HG03354 (cell line): Measurements from ENCODE around the gene KCNJ16.

Experiments used
- ATAC-seq: cut with Tn5 transposase; IDR thresholded peaks from one replicate; pipeline ENCODE4 v1.9.1; 2021; ENCODE audit warnings: mild to moderate bottlenecking; ENCODE audit not compliant: unreplicated experiment, poor library complexity, severe bottlenecking

The KCNJ16 gene

GRCh38 chr17:70091696-70092095 is 16.7 kb downstream of the KCNJ16 start:
- ATAC-seq = no peak

- no peak for ATAC-seq
Measured at GRCh38 chr17:70093163-70093562, 18.1 kb downstream of the KCNJ16 start.

- no peak for ATAC-seq
Measured at GRCh38 chr17:70095455-70095854, 20.4 kb downstream of the KCNJ16 start.

GRCh38 chr17:70096861-70097260 is 21.8 kb downstream of the KCNJ16 start:
- ATAC-seq = no peak

- no peak for ATAC-seq
Measured at GRCh38 chr17:70098030-70098429, 23.0 kb downstream of the KCNJ16 start.

GRCh38 chr17:70099294-70099693 is 24.3 kb downstream of the KCNJ16 start:
- no peak for ATAC-seq

- ATAC-seq = no peak
Measured at GRCh38 chr17:70099884-70100283, 24.9 kb downstream of the KCNJ16 start.

- ATAC-seq = no peak
Measured at GRCh38 chr17:70100983-70101382, 26.0 kb downstream of the KCNJ16 start.

- no peak for ATAC-seq
Measured at GRCh38 chr17:70102531-70102930, 27.5 kb downstream of the KCNJ16 start.

GRCh38 chr17:70104791-70105523 is 29.9 kb downstream of the KCNJ16 start:
- no peak for ATAC-seq

- ATAC-seq = no peak
Measured at GRCh38 chr17:70105641-70106040, 30.6 kb downstream of the KCNJ16 start.

GRCh38 chr17:70106551-70106950 is 31.5 kb downstream of the KCNJ16 start:
- no peak for ATAC-seq

GRCh38 chr17:70107441-70107840 is 32.4 kb downstream of the KCNJ16 start:
- no peak for ATAC-seq

GRCh38 chr17:70107904-70108565 is 33.0 kb downstream of the KCNJ16 start:
- no peak for ATAC-seq

- no peak for ATAC-seq
Measured at GRCh38 chr17:70109497-70109896, 34.5 kb downstream of the KCNJ16 start.

GRCh38 chr17:70110443-70110880 is 35.4 kb downstream of the KCNJ16 start:
- ATAC-seq = no peak

GRCh38 chr17:70111201-70111600 is 36.2 kb downstream of the KCNJ16 start:
- ATAC-seq = no peak

- no peak for ATAC-seq
Measured at GRCh38 chr17:70114405-70114804, 39.4 kb downstream of the KCNJ16 start.

GRCh38 chr17:70115126-70115525 is 40.1 kb downstream of the KCNJ16 start:
- no peak for ATAC-seq

- no peak for ATAC-seq
Measured at GRCh38 chr17:70116919-70117318, 41.9 kb downstream of the KCNJ16 start.

GRCh38 chr17:70119545-70119944 is 44.5 kb downstream of the KCNJ16 start:
- ATAC-seq = no peak
